GM18499 (cell line): ENCODE data around the gene STEAP2.

Experiments
- ATAC-seq: cut with Tn5 transposase; IDR thresholded peaks from one replicate; pipeline ENCODE4 v1.9.1; 2021; ENCODE audit warnings: moderate number of reproducible peaks; ENCODE audit not compliant: insufficient read depth, unreplicated experiment

The STEAP2 gene

GRCh38 chr7:90192876-90193750 is 18.4 kb upstream of the STEAP2 start:
- ATAC-seq, result no peak

- no peak for ATAC-seq
These were observed 16.4 kb upstream of the STEAP2 start for GRCh38 chr7:90194911-90195809.

- ATAC-seq, result no peak
These were observed 9.9 kb upstream of the STEAP2 start for GRCh38 chr7:90201500-90202195.

- no peak for ATAC-seq
These were observed 3.6 kb upstream of the STEAP2 start for GRCh38 chr7:90207956-90208355.

GRCh38 chr7:90209776-90210175 is 1.8 kb upstream of the STEAP2 start:
- ATAC-seq, result no peak

GRCh38 chr7:90210475-90210874 is 1.1 kb upstream of the STEAP2 start:
- no peak for ATAC-seq

- no peak for ATAC-seq
These were observed 559 bp upstream of the STEAP2 start for GRCh38 chr7:90210981-90211380.

GRCh38 chr7:90212149-90212495 is 582 bp downstream of the STEAP2 start:
- no peak for ATAC-seq

GRCh38 chr7:90213521-90213920 is 2.0 kb downstream of the STEAP2 start:
- no peak for ATAC-seq

GRCh38 chr7:90216080-90216674 is 4.6 kb downstream of the STEAP2 start:
- no peak for ATAC-seq

- no peak for ATAC-seq
These were observed 5.2 kb downstream of the STEAP2 start for GRCh38 chr7:90216771-90217170.

- ATAC-seq, result no peak
These were observed 10.8 kb downstream of the STEAP2 start for GRCh38 chr7:90222390-90222789.

- no peak for ATAC-seq
These were observed 11.5 kb downstream of the STEAP2 start for GRCh38 chr7:90222811-90223725.

GRCh38 chr7:90224195-90224594 is 12.7 kb downstream of the STEAP2 start:
- no peak for ATAC-seq

- ATAC-seq, result no peak
These were observed 13.6 kb downstream of the STEAP2 start for GRCh38 chr7:90225181-90225580.

GRCh38 chr7:90225601-90226000 is 14.1 kb downstream of the STEAP2 start:
- no peak for ATAC-seq

GRCh38 chr7:90227259-90227658 is 15.7 kb downstream of the STEAP2 start:
- no peak for ATAC-seq

- ATAC-seq, result no peak
These were observed 18.1 kb downstream of the STEAP2 start for GRCh38 chr7:90229682-90230081.

- ATAC-seq, result no peak
These were observed 19.3 kb downstream of the STEAP2 start for GRCh38 chr7:90230834-90231233.
